Vagina (tissue), 2 donors: ENCODE results near the gene FAM204A. TPM values are rescaled to one million over a fixed set of nuclear protein-coding genes. Genes with fewer than 3 reads are reported as not detected.

Experiments used
- DNase-seq, 2 donors: peaks; one replicate each; pipeline ENCODE4 v3.0.0-alpha.2; 2017; ENCODE audit errors: extremely low spot score in 2 of 2
- H3K27ac ChIP-seq: fragments of 200-600 bp; sonication (generic); one replicate; pipeline ENCODE4 v1.5.1; 2019
- H3K27me3 ChIP-seq: fragments of 200-600 bp; sonication (generic); one replicate; pipeline ENCODE4 v1.5.1; 2019
- H3K36me3 ChIP-seq, 2 donors: fragments of 200-600 bp; sonication (generic); one replicate each; pipeline ENCODE4 v1.5.1; 2017 to 2019
- H3K4me1 ChIP-seq: fragments of 200-600 bp; sonication (generic); one replicate; pipeline ENCODE4 v1.5.1; 2019
- H3K4me3 ChIP-seq, 2 donors: fragments of 200-600 bp; sonication (generic); 1 replicate in 1 of 2; 2 replicates in 1 of 2; pipeline ENCODE4 v1.5.1; 2016 to 2019
- H3K9me3 ChIP-seq: fragments of 200-600 bp; sonication (generic); one replicate; pipeline ENCODE4 v1.5.1; 2019
- CTCF ChIP-seq, 3 experiments: fragments of 450-650 bp in 2 of 3; fragments of 200-600 bp in 1 of 3; sonication (generic) in 1 of 3; IDR thresholded peaks; one replicate each; pipeline ENCODE4 v1.5.1; 2017 to 2019; ENCODE audit warnings: antibody characterized with exemption in 3 of 3, mild to moderate bottlenecking in 2 of 3, moderate library complexity in 2 of 3
- POLR2A ChIP-seq, 2 donors: fragments of 450-650 bp; IDR thresholded peaks; one replicate each; pipeline ENCODE4 v1.6.1; 2017; ENCODE audit warnings: antibody characterized with exemption in 2 of 2, mild to moderate bottlenecking in 2 of 2, moderate library complexity in 2 of 2
- POLR2AphosphoS5 ChIP-seq, 2 donors: sonication (generic); formaldehyde crosslinking; IDR thresholded peaks; one replicate each; pipeline ENCODE4 v1.9.0; 2017; ENCODE audit warnings: antibody characterized with exemption in 2 of 2, mild to moderate bottlenecking in 2 of 2, low read depth in 1 of 2; ENCODE audit not compliant: insufficient read depth in 1 of 2
- intact Hi-C: fragments of 100-400 bp; cut with DNase I; formaldehyde crosslinking; loops from one replicate; pipeline ENCODE4 v1.15.1; 2023
- total RNA-seq: library from RNA; depleted of rRNA; stranded (reverse); fragments of >200 nt; gene quantifications from one replicate; pipeline ENCODE4 v1.2.3, GENCODE V29; 2016

FAM204A gene
- total RNA-seq, 1 donor from 2014 or later: 23.1 TPM

DNA sequence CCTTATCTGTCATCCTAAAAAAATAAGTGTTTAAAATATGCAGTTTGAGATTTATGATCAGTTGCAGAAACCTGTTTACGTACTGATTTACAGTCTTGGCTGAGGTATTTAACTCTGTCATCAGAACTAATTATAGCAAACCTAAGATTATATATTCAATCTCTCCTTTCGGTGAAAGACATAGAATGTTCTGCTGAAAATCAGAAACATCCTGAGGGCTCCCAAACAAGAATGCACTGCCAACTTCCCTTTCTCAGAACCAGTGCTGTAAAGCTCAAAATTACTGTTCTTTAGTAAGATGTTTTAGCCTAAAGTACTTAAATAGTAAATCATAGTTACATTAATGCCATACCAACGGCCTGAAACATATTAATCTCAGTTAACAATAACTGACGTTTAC is 34.3 kb downstream of the FAM204A start:
- Histone ChIP-seq H3K4me1 (peaks cover 6% of the 10 kb centered on the region), H3K4me3 (no peak overlapping the region), H3K36me3 (peaks cover 0 to 4% of the 10 kb centered on the region in 2 donors), H3K27me3 (no peaks in the 10 kb centered on the region), H3K27ac (no peak overlapping the region), H3K9me3 (no peaks in the 10 kb centered on the region)
- TF ChIP-seq POLR2A (IDR thresholded peaks at IDR 0.05) (no peak), POLR2AphosphoS5 (IDR thresholded peaks at IDR 0.05; ENCODE audit: insufficient read depth in 1 of 2, low read depth in 1 of 2) (no peak), CTCF (IDR thresholded peaks at IDR 0.05) (no peak)
- intact Hi-C loops: no loop called here
- no peak for DNase-seq

- Histone ChIP-seq H3K27me3 (no peaks in the 10 kb centered on the region), H3K4me3 (no peak overlapping the region), H3K4me1 (peaks cover 6% of the 10 kb centered on the region), H3K27ac (peak overlapping the region; percentile 27), H3K9me3 (no peaks in the 10 kb centered on the region), H3K36me3 (peaks cover 0 to 4% of the 10 kb centered on the region in 2 donors)
- intact Hi-C loops: no loop called here
- TF ChIP-seq POLR2AphosphoS5 (IDR thresholded peaks at IDR 0.05; ENCODE audit: insufficient read depth in 1 of 2, low read depth in 1 of 2): no peak
- no peak for DNase-seq
Measured at GRCh38 chr10:118307220-118307619, 34.9 kb downstream of the FAM204A start.

DNA sequence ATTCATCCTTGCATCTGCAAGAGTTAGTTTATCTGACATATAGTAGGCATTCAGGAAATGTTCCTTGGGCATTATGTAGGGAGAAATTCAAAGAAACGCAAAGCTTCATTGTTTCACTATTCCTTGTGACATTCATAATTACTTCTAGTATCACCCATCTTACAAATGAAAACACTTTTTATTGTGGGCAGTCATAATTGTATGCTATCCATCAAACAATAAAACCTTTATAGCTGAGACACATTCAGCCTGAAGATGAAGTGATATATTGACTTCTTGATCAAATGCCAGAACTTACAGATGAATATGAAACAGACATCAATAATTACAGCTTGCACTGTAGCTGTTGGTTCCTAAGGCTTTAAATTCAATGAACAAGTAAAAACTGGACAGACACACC is 36.4 kb downstream of the FAM204A start:
- H3K4me3 ChIP-seq: no peak overlapping the region
- H3K36me3 ChIP-seq: peaks cover 0 to 4% of the 10 kb centered on the region in 2 donors
- intact Hi-C loops: no loop called here
- H3K4me1 ChIP-seq: peaks cover 6% of the 10 kb centered on the region
- H3K9me3 ChIP-seq: no peaks in the 10 kb centered on the region
- DNase-seq: no peak
- H3K27me3 ChIP-seq: no peaks in the 10 kb centered on the region
- no peak overlapping the region for H3K27ac ChIP-seq
- TF ChIP-seq POLR2A (IDR thresholded peaks at IDR 0.05) (no peak), POLR2AphosphoS5 (IDR thresholded peaks at IDR 0.05; ENCODE audit: insufficient read depth in 1 of 2, low read depth in 1 of 2) (no peak), CTCF (IDR thresholded peaks at IDR 0.05) (no peak)

GRCh38 chr10:118304521-118304920 is 37.6 kb downstream of the FAM204A start:
- TF ChIP-seq POLR2AphosphoS5 (IDR thresholded peaks at IDR 0.05; ENCODE audit: insufficient read depth in 1 of 2, low read depth in 1 of 2) (no peak), CTCF (IDR thresholded peaks at IDR 0.05) (no peak), POLR2A (IDR thresholded peaks at IDR 0.05) (no peak)
- peaks cover 6% of the 10 kb centered on the region for H3K4me1 ChIP-seq
- no peak overlapping the region for H3K4me3 ChIP-seq
- DNase-seq: no peak
- no peaks in the 10 kb centered on the region for H3K27me3 ChIP-seq
- H3K36me3 ChIP-seq: peaks cover 0 to 4% of the 10 kb centered on the region in 2 donors
- H3K27ac ChIP-seq: no peak overlapping the region
- no peaks in the 10 kb centered on the region for H3K9me3 ChIP-seq
- intact Hi-C loops: no loop called here

DNA sequence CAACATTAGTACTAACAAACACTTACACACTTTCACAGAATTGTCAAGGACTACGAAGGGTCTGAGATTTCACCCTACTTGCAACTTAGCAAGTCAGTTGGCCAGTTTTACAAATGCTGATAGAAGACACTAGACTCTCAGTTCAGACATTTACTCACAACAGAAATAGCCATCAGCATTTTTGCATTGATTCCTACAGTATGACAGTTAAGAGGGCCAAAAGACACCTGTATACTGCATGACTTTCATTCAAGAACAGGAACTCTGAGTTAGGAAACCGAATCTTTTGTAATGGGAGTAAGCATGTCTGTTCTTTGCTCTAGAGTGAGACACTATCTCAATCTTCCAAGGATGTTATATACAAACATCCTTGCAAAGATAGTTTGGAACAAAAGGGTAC is 40.9 kb downstream of the FAM204A start:
- intact Hi-C loops: no loop called here

More for the DNA sequence above, 40.9 kb downstream of the FAM204A start:
- H3K27me3 ChIP-seq: no peaks in the 10 kb centered on the region
- TF ChIP-seq POLR2A (IDR thresholded peaks at IDR 0.05) (no peak), POLR2AphosphoS5 (IDR thresholded peaks at IDR 0.05; ENCODE audit: insufficient read depth in 1 of 2, low read depth in 1 of 2) (no peak), CTCF (IDR thresholded peaks at IDR 0.05) (no peak)
- H3K9me3 ChIP-seq: no peaks in the 10 kb centered on the region
- H3K27ac ChIP-seq: no peak overlapping the region
- H3K4me1 ChIP-seq: no peaks in the 10 kb centered on the region
- no peak for DNase-seq
- no peaks in the 10 kb centered on the region for H3K36me3 ChIP-seq
- H3K4me3 ChIP-seq: no peak overlapping the region
